Cardiac ventricle fibroblast (primary cell): ENCODE data around the gene HERPUD1. TPM values are rescaled to one million over a fixed set of nuclear protein-coding genes. Genes with fewer than 3 reads are reported as not detected.

Experiments used
- total RNA-seq: library from RNA; depleted of rRNA; stranded (reverse); fragments of >200 nt; gene quantifications from 2 replicates; pipeline ENCODE4 v1.2.3, GENCODE V29; 2015

HERPUD1 gene
- total RNA-seq = 124 and 192 TPM in 2 replicates

GRCh38 chr16:56931892-56932720 lies at the start of gene HERPUD1:
Gene HERPUD1 (plus strand): TSS chr16:56932142. CDS start chr16:56932245, 103 bp downstream.

GRCh38 chr16:56961851-56962281 lies 29.9 kb downstream of the HERPUD1 start, which contains the start of gene CETP:
Gene CETP (plus strand): TSS chr16:56961950. CDS start chr16:56961980, 30 bp downstream.

GRCh38 chr16:56988948-56989945 lies 57.3 kb downstream of the HERPUD1 start, which contains the start of gene NLRC5:
Gene NLRC5 (plus strand): TSS chr16:56989557. CDS start chr16:57020713, 31,156 bp downstream.

Other genes with a start within 250 kb of the HERPUD1 start
- gene MT1X, start 249.7 kb upstream of the HERPUD1 start, total RNA-seq = 32.3 and 66.0 TPM in 2 replicates
- gene NUP93, start 202.0 kb upstream of the HERPUD1 start, total RNA-seq = 20.8 and 30.4 TPM in 2 replicates
- gene SLC12A3, start 66.9 kb upstream of the HERPUD1 start, total RNA-seq = not detected in 2 replicates
- gene CETP, start 29.8 kb downstream of the HERPUD1 start, total RNA-seq = 0.25 and 0.59 TPM in 2 replicates
- 3.2 and 5.6 TPM in 2 replicates for gene NLRC5, start 57.4 kb downstream of the HERPUD1 start, total RNA-seq
- gene CPNE2, start 160.4 kb downstream of the HERPUD1 start, total RNA-seq = 4.8 and 8.0 TPM in 2 replicates